Activated T-cell treated with anti-CD3 and anti-CD28 coated beads, Interleukin-2, amount 50 U/mL, for 24 hours (primary cell): ENCODE results near the gene CHN2.

Experiments
- DNase-seq: peaks from one replicate; pipeline ENCODE4 v3.0.0-alpha.2; 2020
- H3K27ac Mint-ChIP-seq: 2 replicates; pipeline ENCODE4 v1.8.0; 2020; ENCODE audit warnings: mild to moderate bottlenecking, mixed read lengths
- H3K27me3 Mint-ChIP-seq: 2 replicates; pipeline ENCODE4 v1.8.0; 2020; ENCODE audit warnings: mixed read lengths
- H3K36me3 Mint-ChIP-seq: 2 replicates; pipeline ENCODE4 v1.8.0; 2020; ENCODE audit warnings: low read depth, mixed read lengths
- H3K4me1 Mint-ChIP-seq: 2 replicates; pipeline ENCODE4 v1.8.0; 2020; ENCODE audit warnings: low read depth, mixed read lengths
- H3K4me3 Mint-ChIP-seq: 2 replicates; pipeline ENCODE4 v1.8.0; 2020; ENCODE audit warnings: mild to moderate bottlenecking, moderate library complexity, mixed read lengths
- H3K9me3 Mint-ChIP-seq: 2 replicates; pipeline ENCODE4 v1.8.0; 2020; ENCODE audit warnings: mixed read lengths

Gene CHN2

GRCh38 chr7:29337546-29338116 is 143.1 kb downstream of the CHN2 start:
- H3K4me3 Mint-ChIP-seq = peak overlapping the region; percentile 2
- H3K27me3 Mint-ChIP-seq = no peaks in the 10 kb centered on the region
- no peaks in the 10 kb centered on the region for H3K36me3 Mint-ChIP-seq
- peak overlapping the region; percentile 35 for H3K27ac Mint-ChIP-seq
- H3K4me1 Mint-ChIP-seq = peaks cover 23% of the 10 kb centered on the region
- no peak for DNase-seq
- H3K9me3 Mint-ChIP-seq = no peaks in the 10 kb centered on the region

- Mint-ChIP-seq H3K9me3 (no peaks in the 10 kb centered on the region), H3K4me3 (no peak overlapping the region), H3K27me3 (no peaks in the 10 kb centered on the region), H3K4me1 (peaks cover 22% of the 10 kb centered on the region), H3K36me3 (no peaks in the 10 kb centered on the region), H3K27ac (no peak overlapping the region)
- DNase-seq = no peak
These were observed 146.1 kb downstream of the CHN2 start for GRCh38 chr7:29340696-29341095.

- Mint-ChIP-seq H3K4me3 (no peak overlapping the region), H3K27ac (no peak overlapping the region), H3K27me3 (no peaks in the 10 kb centered on the region), H3K9me3 (no peaks in the 10 kb centered on the region), H3K4me1 (peaks cover 20% of the 10 kb centered on the region), H3K36me3 (no peaks in the 10 kb centered on the region)
- DNase-seq = no peak
These were observed 146.6 kb downstream of the CHN2 start for GRCh38 chr7:29341156-29341555.

- peaks cover 6% of the 10 kb centered on the region for H3K4me1 Mint-ChIP-seq
- no peak overlapping the region for H3K27ac Mint-ChIP-seq
- H3K4me3 Mint-ChIP-seq = no peak overlapping the region
- no peaks in the 10 kb centered on the region for H3K36me3 Mint-ChIP-seq
- no peak for DNase-seq
- H3K9me3 Mint-ChIP-seq = no peaks in the 10 kb centered on the region
- no peaks in the 10 kb centered on the region for H3K27me3 Mint-ChIP-seq
These were observed 148.2 kb downstream of the CHN2 start for GRCh38 chr7:29342761-29343160.

- Mint-ChIP-seq H3K4me3 (no peak overlapping the region), H3K27me3 (no peaks in the 10 kb centered on the region), H3K36me3 (no peaks in the 10 kb centered on the region), H3K27ac (no peak overlapping the region), H3K9me3 (no peaks in the 10 kb centered on the region), H3K4me1 (peaks cover under 1% of the 10 kb centered on the region)
- DNase-seq = no peak
These were observed 148.8 kb downstream of the CHN2 start for GRCh38 chr7:29343399-29343798.

- no peak for DNase-seq
- H3K4me1 Mint-ChIP-seq = no peaks in the 10 kb centered on the region
- H3K9me3 Mint-ChIP-seq = no peaks in the 10 kb centered on the region
- H3K27me3 Mint-ChIP-seq = no peaks in the 10 kb centered on the region
- no peak overlapping the region for H3K4me3 Mint-ChIP-seq
- no peak overlapping the region for H3K27ac Mint-ChIP-seq
- no peaks in the 10 kb centered on the region for H3K36me3 Mint-ChIP-seq
These were observed 149.9 kb downstream of the CHN2 start for GRCh38 chr7:29344334-29344978.

- peaks cover 4% of the 10 kb centered on the region for H3K27me3 Mint-ChIP-seq
- no peak overlapping the region for H3K27ac Mint-ChIP-seq
- H3K36me3 Mint-ChIP-seq = no peaks in the 10 kb centered on the region
- no peaks in the 10 kb centered on the region for H3K9me3 Mint-ChIP-seq
- no peaks in the 10 kb centered on the region for H3K4me1 Mint-ChIP-seq
- no peak for DNase-seq
- no peak overlapping the region for H3K4me3 Mint-ChIP-seq
These were observed 151.0 kb downstream of the CHN2 start for GRCh38 chr7:29345590-29345989.

- Mint-ChIP-seq H3K4me1 (no peaks in the 10 kb centered on the region), H3K27me3 (peaks cover 4% of the 10 kb centered on the region), H3K27ac (no peak overlapping the region), H3K36me3 (no peaks in the 10 kb centered on the region), H3K4me3 (no peak overlapping the region), H3K9me3 (no peaks in the 10 kb centered on the region)
- DNase-seq = no peak
These were observed 151.8 kb downstream of the CHN2 start for GRCh38 chr7:29346231-29346978.

- no peak overlapping the region for H3K27ac Mint-ChIP-seq
- no peaks in the 10 kb centered on the region for H3K4me1 Mint-ChIP-seq
- peaks cover 4% of the 10 kb centered on the region for H3K27me3 Mint-ChIP-seq
- no peak for DNase-seq
- H3K9me3 Mint-ChIP-seq = no peaks in the 10 kb centered on the region
- no peaks in the 10 kb centered on the region for H3K36me3 Mint-ChIP-seq
- no peak overlapping the region for H3K4me3 Mint-ChIP-seq
These were observed 154.8 kb downstream of the CHN2 start for GRCh38 chr7:29349362-29349761.

- Mint-ChIP-seq H3K4me3 (no peak overlapping the region), H3K36me3 (no peaks in the 10 kb centered on the region), H3K27me3 (peaks cover 4% of the 10 kb centered on the region), H3K4me1 (no peaks in the 10 kb centered on the region), H3K27ac (no peak overlapping the region), H3K9me3 (no peaks in the 10 kb centered on the region)
- DNase-seq = no peak
These were observed 155.8 kb downstream of the CHN2 start for GRCh38 chr7:29350351-29350750.

- Mint-ChIP-seq H3K27ac (no peak overlapping the region), H3K27me3 (peaks cover 4% of the 10 kb centered on the region), H3K4me1 (no peaks in the 10 kb centered on the region), H3K36me3 (no peaks in the 10 kb centered on the region), H3K4me3 (no peak overlapping the region), H3K9me3 (no peaks in the 10 kb centered on the region)
- no peak for DNase-seq
These were observed 157.5 kb downstream of the CHN2 start for GRCh38 chr7:29352041-29352440.

GRCh38 chr7:29353810-29354209 is 159.2 kb downstream of the CHN2 start:
- H3K4me3 Mint-ChIP-seq = no peak overlapping the region
- DNase-seq = no peak
- no peaks in the 10 kb centered on the region for H3K36me3 Mint-ChIP-seq
- H3K4me1 Mint-ChIP-seq = no peaks in the 10 kb centered on the region
- peaks cover 4% of the 10 kb centered on the region for H3K27me3 Mint-ChIP-seq
- H3K27ac Mint-ChIP-seq = no peak overlapping the region
- no peaks in the 10 kb centered on the region for H3K9me3 Mint-ChIP-seq

- H3K27me3 Mint-ChIP-seq = peaks cover 4% of the 10 kb centered on the region
These were observed 159.8 kb downstream of the CHN2 start for GRCh38 chr7:29354340-29354739.

GRCh38 chr7:29355388-29355787 is 160.8 kb downstream of the CHN2 start:
- no peak overlapping the region for H3K4me3 Mint-ChIP-seq
- DNase-seq = no peak
- peaks cover 2% of the 10 kb centered on the region for H3K27me3 Mint-ChIP-seq
- no peak overlapping the region for H3K27ac Mint-ChIP-seq
- H3K9me3 Mint-ChIP-seq = no peaks in the 10 kb centered on the region
- H3K36me3 Mint-ChIP-seq = no peaks in the 10 kb centered on the region
- H3K4me1 Mint-ChIP-seq = no peaks in the 10 kb centered on the region

More at GRCh38 chr7:29354340-29354739, 159.8 kb downstream of the CHN2 start:
- H3K36me3 Mint-ChIP-seq = no peaks in the 10 kb centered on the region
- no peaks in the 10 kb centered on the region for H3K9me3 Mint-ChIP-seq
- no peak overlapping the region for H3K27ac Mint-ChIP-seq
- no peak for DNase-seq
- H3K4me1 Mint-ChIP-seq = no peaks in the 10 kb centered on the region
- H3K4me3 Mint-ChIP-seq = no peak overlapping the region

GRCh38 chr7:29356631-29357030 is 162.1 kb downstream of the CHN2 start:
- Mint-ChIP-seq H3K27me3 (no peaks in the 10 kb centered on the region), H3K36me3 (no peaks in the 10 kb centered on the region)

More at GRCh38 chr7:29356631-29357030, 162.1 kb downstream of the CHN2 start:
- no peaks in the 10 kb centered on the region for H3K9me3 Mint-ChIP-seq
- H3K27ac Mint-ChIP-seq = no peak overlapping the region
- H3K4me3 Mint-ChIP-seq = no peak overlapping the region
- DNase-seq = no peak
- H3K4me1 Mint-ChIP-seq = no peaks in the 10 kb centered on the region
